Measurements from ENCODE around the gene FADD.

GRCh38 chr11:70202920-70203750, at the start of gene FADD:
- peak in 1 of 12 donors; percentile 8 for TF ChIP-seq CTCF (IDR thresholded peaks at IDR 0.05)
- peak in 1 of 2 donors; percentile 69 for TF ChIP-seq POLR2A (IDR thresholded peaks at IDR 0.05)
